Stimulated activated CD8-positive, alpha-beta memory T cell treated with anti-CD3 and anti-CD28 coated beads, Interleukin-15, amount 100 ng/mL, for 1 hour (primary cell): ENCODE data around the gene CCDC127.
"Not testable (repeated sequence)": the region's sequence is repeated elsewhere in the genome, so short reads cannot be mapped to it uniquely, and the experiment has no call there.

Source experiments
- DNase-seq: peaks from one replicate; pipeline ENCODE4 v3.0.0-alpha.2; 2020; ENCODE audit warnings: low read depth

CCDC127 gene

GRCh38 chr5:234450-234849 lies 16.5 kb upstream of the CCDC127 start:
- no peak for DNase-seq

- not testable (repeated sequence) for DNase-seq
Observed at GRCh38 chr5:233426-233825, 15.5 kb upstream of the CCDC127 start.

GRCh38 chr5:231661-232060 lies 13.7 kb upstream of the CCDC127 start:
- no peak for DNase-seq

- DNase-seq: no peak
Observed at GRCh38 chr5:230711-231110, 12.8 kb upstream of the CCDC127 start.

- DNase-seq: no peak
Observed at GRCh38 chr5:228886-229285, 10.9 kb upstream of the CCDC127 start.

- DNase-seq: not testable (repeated sequence)
Observed at GRCh38 chr5:227375-227774, 9.4 kb upstream of the CCDC127 start.

- no peak for DNase-seq
Observed at GRCh38 chr5:225334-225733, 7.4 kb upstream of the CCDC127 start.

- DNase-seq: no peak
Observed at GRCh38 chr5:223791-224190, 5.8 kb upstream of the CCDC127 start.

- DNase-seq: not testable (repeated sequence)
Observed at GRCh38 chr5:222951-223715, 5.2 kb upstream of the CCDC127 start.

GRCh38 chr5:219991-220390 lies 2.0 kb upstream of the CCDC127 start:
- DNase-seq: no peak

GRCh38 chr5:219460-219863 lies 1.5 kb upstream of the CCDC127 start:
- no peak for DNase-seq

GRCh38 chr5:218457-219291 lies 721 bp upstream of the CCDC127 start:
- no peak for DNase-seq

GRCh38 chr5:216076-216475 lies 1.9 kb downstream of the CCDC127 start:
- not testable (repeated sequence) for DNase-seq

GRCh38 chr5:215256-215655 lies 2.7 kb downstream of the CCDC127 start:
- not testable (repeated sequence) for DNase-seq

GRCh38 chr5:213803-214395 lies 4.1 kb downstream of the CCDC127 start:
- DNase-seq: no peak

- no peak for DNase-seq
Observed at GRCh38 chr5:208449-209114, 9.4 kb downstream of the CCDC127 start.

- no peak for DNase-seq
Observed at GRCh38 chr5:207599-207998, 10.4 kb downstream of the CCDC127 start.

GRCh38 chr5:206927-207536 lies 10.9 kb downstream of the CCDC127 start:
- no peak for DNase-seq

GRCh38 chr5:206406-206805 lies 11.5 kb downstream of the CCDC127 start:
- DNase-seq: no peak

- DNase-seq: no peak
Observed at GRCh38 chr5:204966-205670, 12.8 kb downstream of the CCDC127 start.

GRCh38 chr5:204462-204861 lies 13.5 kb downstream of the CCDC127 start:
- no peak for DNase-seq
